Prostate gland (tissue), 2 donors: ENCODE measurements around the gene CASP6.

Experiments used
- CTCF ChIP-seq, 4 experiments: fragments of 200-600 bp in 2 of 4; fragments of 450-650 bp in 2 of 4; sonication (generic) in 2 of 4; IDR thresholded peaks; 1 replicate in 3 of 4; 2 replicates in 1 of 4; pipeline ENCODE4 v1.5.1; 2016 to 2019; ENCODE audit warnings: antibody characterized with exemption in 4 of 4, mild to moderate bottlenecking in 2 of 4, moderate library complexity in 2 of 4
- POLR2AphosphoS5 ChIP-seq: sonication (generic); formaldehyde crosslinking; IDR thresholded peaks from one replicate; pipeline ENCODE4 v1.6.1; 2017; ENCODE audit warnings: antibody characterized with exemption

- TF ChIP-seq CTCF (IDR thresholded peaks at IDR 0.05) (no peak), POLR2AphosphoS5 (no peak)
These were observed 568 bp upstream of the CASP6 start for GRCh38 chr4:109703664-109704361.
